GM23338 (cell line): ENCODE measurements around the gene SPINK2.

Experiments
- CTCF ChIP-seq, 2 experiments: fragments of 200-600 bp in 1 of 2; sonication (generic) in 1 of 2; conservative IDR thresholded peaks; 2 replicates each; pipeline versions ENCODE4 v1.5.1 to v1.6.1; 2016 to 2017; ENCODE audit warnings: antibody characterized with exemption in 2 of 2, low read depth in 2 of 2, mild to moderate bottlenecking in 2 of 2, moderate library complexity in 1 of 2
- EZH2 ChIP-seq: fragments of 200-600 bp; sonication (generic); IDR thresholded peaks from one replicate; pipeline ENCODE4 v1.8.0; 2017; ENCODE audit warnings: antibody characterized with exemption, mild to moderate bottlenecking, low read depth; ENCODE audit not compliant: unreplicated experiment
- JUNB ChIP-seq: IDR thresholded peaks from one replicate; pipeline ENCODE4 v1.6.1; 2016; ENCODE audit warnings: antibody characterized with exemption; ENCODE audit not compliant: unreplicated experiment
- POLR2AphosphoS5 ChIP-seq: IDR thresholded peaks from 2 replicates; pipeline ENCODE4 v1.6.1; 2016; ENCODE audit warnings: antibody characterized with exemption, low read depth
- REST ChIP-seq: IDR thresholded peaks from one replicate; pipeline ENCODE4 v1.6.1; 2018; ENCODE audit warnings: antibody characterized with exemption; ENCODE audit not compliant: unreplicated experiment
- STAT1 ChIP-seq: IDR thresholded peaks from one replicate; pipeline ENCODE4 v1.6.1; 2016; ENCODE audit warnings: antibody characterized with exemption; ENCODE audit not compliant: unreplicated experiment

GRCh38 chr4:56764775-56765174 is 56.7 kb downstream of the SPINK2 start:
- TF ChIP-seq CTCF (conservative IDR thresholded peaks at IDR 0.05; ENCODE audit: low read depth in 2 of 2) (no peak), REST (no peak), POLR2AphosphoS5 (no peak), EZH2 (no peak), STAT1 (no peak), JUNB (no peak)
